Measurements from ENCODE around the gene GUCA2A. TPM values are rescaled to one million over a fixed set of nuclear protein-coding genes. Genes with fewer than 3 reads are reported as not detected.

The GUCA2A gene
- total RNA-seq, 1 donor from 2014 or later, result not detected

DNA sequence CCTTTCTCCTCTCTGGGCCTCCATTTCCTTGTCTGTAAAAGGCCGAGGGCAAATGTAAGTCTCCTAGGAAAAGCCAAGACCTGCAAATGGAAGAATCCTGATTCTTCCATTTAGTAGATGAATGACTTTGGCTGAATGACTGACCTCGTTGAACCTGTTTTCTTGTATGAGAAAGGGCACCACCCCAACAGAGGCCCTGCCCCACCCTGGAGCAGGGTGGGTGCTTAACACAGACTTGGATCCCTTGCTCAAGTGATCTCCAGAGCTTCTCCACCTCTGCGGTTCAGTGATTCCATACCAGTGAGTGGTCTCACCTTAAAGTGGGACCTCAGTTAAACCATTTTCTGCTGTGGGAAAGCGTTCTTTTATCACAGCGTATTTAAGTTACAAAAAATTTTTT, 50.3 kb downstream of the GUCA2A start:
- no peak for DNase-seq
- intact Hi-C loops (cut with micrococcal nuclease), result no loop called here
- Histone ChIP-seq H3K27me3 (ENCODE audit: low read depth) (peaks cover 31% of the 10 kb centered on the region), H3K4me1 (no peaks in the 10 kb centered on the region), H3K36me3 (no peaks in the 10 kb centered on the region), H3K9me3 (replicated peaks) (no peaks in the 10 kb centered on the region), H3K27ac (replicated peaks) (no peak overlapping the region), H3K4me3 (no peak overlapping the region)
- TF ChIP-seq, protein P1, sequence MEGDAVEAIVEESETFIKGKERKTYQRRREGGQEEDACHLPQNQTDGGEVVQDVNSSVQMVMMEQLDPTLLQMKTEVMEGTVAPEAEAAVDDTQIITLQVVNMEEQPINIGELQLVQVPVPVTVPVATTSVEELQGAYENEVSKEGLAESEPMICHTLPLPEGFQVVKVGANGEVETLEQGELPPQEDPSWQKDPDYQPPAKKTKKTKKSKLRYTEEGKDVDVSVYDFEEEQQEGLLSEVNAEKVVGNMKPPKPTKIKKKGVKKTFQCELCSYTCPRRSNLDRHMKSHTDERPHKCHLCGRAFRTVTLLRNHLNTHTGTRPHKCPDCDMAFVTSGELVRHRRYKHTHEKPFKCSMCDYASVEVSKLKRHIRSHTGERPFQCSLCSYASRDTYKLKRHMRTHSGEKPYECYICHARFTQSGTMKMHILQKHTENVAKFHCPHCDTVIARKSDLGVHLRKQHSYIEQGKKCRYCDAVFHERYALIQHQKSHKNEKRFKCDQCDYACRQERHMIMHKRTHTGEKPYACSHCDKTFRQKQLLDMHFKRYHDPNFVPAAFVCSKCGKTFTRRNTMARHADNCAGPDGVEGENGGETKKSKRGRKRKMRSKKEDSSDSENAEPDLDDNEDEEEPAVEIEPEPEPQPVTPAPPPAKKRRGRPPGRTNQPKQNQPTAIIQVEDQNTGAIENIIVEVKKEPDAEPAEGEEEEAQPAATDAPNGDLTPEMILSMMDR (IDR thresholded peaks at IDR 0.05; ENCODE audit: borderline replicate concordance), result no peak

Other genes with a start within 250 kb of the GUCA2A start
- 5.7 TPM for gene HIVEP3, start 245.8 kb downstream of the GUCA2A start, total RNA-seq
- gene GUCA2B, start 11.3 kb downstream of the GUCA2A start, total RNA-seq, result not detected
- gene FOXJ3, start 170.5 kb upstream of the GUCA2A start, total RNA-seq, result 40.7 TPM
- gene RIMKLA, start 216.0 kb upstream of the GUCA2A start, total RNA-seq, result 10.2 TPM